ENCODE data around the gene PLA2G4A.

GRCh38 chr1:186996816-186997215 is 168.1 kb downstream of the PLA2G4A start:
- TF ChIP-seq, protein P1, sequence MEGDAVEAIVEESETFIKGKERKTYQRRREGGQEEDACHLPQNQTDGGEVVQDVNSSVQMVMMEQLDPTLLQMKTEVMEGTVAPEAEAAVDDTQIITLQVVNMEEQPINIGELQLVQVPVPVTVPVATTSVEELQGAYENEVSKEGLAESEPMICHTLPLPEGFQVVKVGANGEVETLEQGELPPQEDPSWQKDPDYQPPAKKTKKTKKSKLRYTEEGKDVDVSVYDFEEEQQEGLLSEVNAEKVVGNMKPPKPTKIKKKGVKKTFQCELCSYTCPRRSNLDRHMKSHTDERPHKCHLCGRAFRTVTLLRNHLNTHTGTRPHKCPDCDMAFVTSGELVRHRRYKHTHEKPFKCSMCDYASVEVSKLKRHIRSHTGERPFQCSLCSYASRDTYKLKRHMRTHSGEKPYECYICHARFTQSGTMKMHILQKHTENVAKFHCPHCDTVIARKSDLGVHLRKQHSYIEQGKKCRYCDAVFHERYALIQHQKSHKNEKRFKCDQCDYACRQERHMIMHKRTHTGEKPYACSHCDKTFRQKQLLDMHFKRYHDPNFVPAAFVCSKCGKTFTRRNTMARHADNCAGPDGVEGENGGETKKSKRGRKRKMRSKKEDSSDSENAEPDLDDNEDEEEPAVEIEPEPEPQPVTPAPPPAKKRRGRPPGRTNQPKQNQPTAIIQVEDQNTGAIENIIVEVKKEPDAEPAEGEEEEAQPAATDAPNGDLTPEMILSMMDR (IDR thresholded peaks at IDR 0.05), result no peak
- TF ChIP-seq POLR2A (IDR thresholded peaks at IDR 0.05), result no peak
